Fibroblast of pulmonary artery (primary cell): Measurements from ENCODE around the gene CTSW.
A peak's percentile ranks its signal among the peaks of the same experiment; 100 is the strongest.

Experiments
- DNase-seq: peaks from one replicate; pipeline ENCODE4 v3.0.0-alpha.2; 2010; ENCODE audit warnings: low read depth
- H3K4me3 ChIP-seq: replicated peaks from 2 replicates; pipeline ENCODE4 v1.5.1; 2011; ENCODE audit warnings: low read depth, mild to moderate bottlenecking, control low read depth, low read length, moderate library complexity
- CTCF ChIP-seq: IDR thresholded peaks from 2 replicates; pipeline ENCODE4 v1.5.1; 2011; ENCODE audit warnings: mild to moderate bottlenecking, control low read depth, low read length, inconsistent platforms; ENCODE audit errors: missing control alignments

Gene CTSW

DNA sequence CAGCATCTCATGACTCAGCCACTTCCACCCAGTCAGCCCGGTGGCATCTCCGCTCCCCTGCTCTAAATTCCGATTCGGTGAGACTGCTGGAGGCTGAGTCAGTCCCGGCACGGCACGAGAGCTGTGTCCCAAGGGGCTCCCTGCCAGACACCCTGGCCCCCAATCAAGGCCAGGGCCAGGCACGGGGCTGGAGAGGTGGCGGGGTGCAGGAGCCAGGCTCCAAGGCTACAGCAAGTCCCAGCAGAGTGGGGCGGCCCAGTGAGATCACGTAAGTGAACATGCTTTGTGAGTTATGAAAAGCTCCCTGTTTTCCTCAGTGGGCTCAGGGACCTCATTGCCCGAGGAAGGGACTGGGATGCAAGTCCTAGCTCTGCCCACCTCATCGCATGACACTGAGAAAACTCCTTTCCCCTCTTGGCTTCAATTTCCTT lies 36.2 kb downstream of the CTSW start:
- peak; percentile 96 for DNase-seq
- no peak for TF ChIP-seq CTCF
- peak overlapping the region; percentile 27 for H3K4me3 ChIP-seq

GRCh38 chr11:65916391-65916790 lies 36.8 kb downstream of the CTSW start:
- no peak for DNase-seq
- H3K4me3 ChIP-seq: no peak overlapping the region
- no peak for TF ChIP-seq CTCF

DNA sequence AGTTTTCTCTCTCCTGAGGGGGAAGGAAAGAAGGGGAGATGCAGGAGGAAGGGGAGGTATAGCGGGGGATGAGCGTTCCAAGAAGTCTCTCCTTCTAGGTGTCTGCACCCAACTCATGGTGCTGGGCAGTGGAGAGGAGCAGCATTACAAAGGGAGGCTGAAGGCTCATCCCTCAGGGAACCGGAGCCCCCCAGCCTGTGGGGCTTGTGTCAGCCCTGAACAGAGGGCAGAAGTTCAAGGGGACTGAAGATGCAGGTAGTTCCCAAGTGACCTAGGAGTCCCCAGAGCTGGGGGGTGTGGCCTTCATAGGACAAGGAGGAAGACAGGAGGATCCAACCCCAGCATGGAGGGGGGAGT lies 37.4 kb downstream of the CTSW start:
- peak overlapping the region; percentile 95 for H3K4me3 ChIP-seq

GRCh38 chr11:65917434-65918210 lies 38.0 kb downstream of the CTSW start:
- TF ChIP-seq CTCF: no peak
- H3K4me3 ChIP-seq: peak overlapping the region; percentile 95
- no peak for DNase-seq

More for the DNA sequence above, 37.4 kb downstream of the CTSW start:
- no peak for TF ChIP-seq CTCF
- no peak for DNase-seq

DNA sequence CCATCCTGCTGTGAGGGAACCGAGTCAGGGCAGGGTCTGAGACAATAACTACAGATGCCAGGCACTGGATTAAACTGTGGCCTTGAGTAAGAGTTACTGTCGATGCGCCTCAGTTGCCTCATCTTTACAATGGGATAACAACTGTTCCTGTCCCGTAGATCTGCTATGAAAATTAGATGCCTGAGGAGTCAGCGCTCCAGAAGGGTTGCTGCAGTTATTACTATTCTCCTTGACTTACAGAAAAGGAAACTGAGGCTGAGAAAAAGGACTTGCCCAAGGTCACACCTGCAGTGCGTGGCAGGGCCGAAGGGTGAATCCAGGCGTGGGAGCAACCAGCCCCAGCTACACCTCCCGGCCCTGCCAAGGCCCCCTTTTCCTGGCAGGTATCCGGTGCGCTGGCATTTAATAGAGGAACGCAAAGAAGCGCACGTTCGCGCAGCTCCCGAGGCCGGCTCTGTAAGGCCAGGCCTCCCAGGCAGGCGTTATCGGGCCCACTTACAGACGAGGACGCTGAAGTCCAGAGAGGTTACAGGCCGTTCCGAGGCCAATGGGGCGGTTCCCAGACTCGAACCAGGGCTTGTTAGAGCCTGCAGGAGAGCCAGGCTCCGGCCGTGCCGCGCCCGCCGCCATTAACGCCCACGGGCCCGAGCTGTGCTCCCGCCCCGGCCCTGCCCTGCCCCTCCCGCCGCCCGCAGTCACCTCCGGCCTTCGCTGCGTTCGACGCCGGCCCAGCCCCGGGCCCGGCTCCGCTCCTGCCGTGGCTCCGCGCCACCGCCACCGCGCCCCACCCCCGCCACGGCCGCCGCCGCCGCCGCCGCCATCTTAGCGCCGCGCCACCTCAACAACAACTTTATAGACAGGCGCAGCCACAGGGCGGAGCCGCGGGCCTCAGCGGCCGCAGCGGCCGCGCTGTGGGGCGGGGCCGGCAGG lies 38.8 kb downstream of the CTSW start, which contains the start of gene C11orf68:
Gene C11orf68, minus strand, starts transcription at position 852 of the 930 bp plus-strand sequence. Its CDS starts 31 bp downstream, at position 821.
- peak; percentile 36 for DNase-seq
- H3K4me3 ChIP-seq: peak within 1 kb of the TSS; percentile 95
- TF ChIP-seq CTCF: no peak

DNA sequence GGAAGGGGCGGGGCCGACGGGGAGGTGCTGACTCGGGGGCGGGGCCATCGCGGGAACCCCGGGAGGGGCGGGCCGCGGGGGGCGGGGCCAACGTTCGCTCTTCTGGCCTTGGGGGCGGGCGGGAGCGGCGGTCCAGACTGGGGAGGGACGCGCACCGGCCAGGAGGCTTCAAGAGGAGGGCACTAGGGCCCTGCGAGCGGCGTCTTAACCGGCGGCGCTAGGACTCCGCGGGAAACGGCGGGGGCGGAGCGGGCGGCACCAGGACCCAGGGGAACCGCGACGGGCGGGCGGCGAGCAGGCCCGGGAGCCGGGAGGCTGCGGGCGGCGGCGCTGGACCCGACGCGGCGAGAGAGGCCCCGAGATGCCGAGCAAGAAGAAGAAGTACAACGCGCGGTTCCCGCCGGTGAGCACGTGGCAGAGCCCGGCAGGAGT lies 39.5 kb downstream of the CTSW start, which contains the start of gene DRAP1:
Gene DRAP1, plus strand, starts transcription at position 286 of the 432 bp plus-strand sequence. Its CDS starts 76 bp downstream, at position 362.
- peak within 1 kb of the TSS; percentile 95 for H3K4me3 ChIP-seq
- peak; percentile 99 for DNase-seq
- TF ChIP-seq CTCF: no peak
